VCaP (cell line): ENCODE data around the gene TFAP2E.

Experiments used
- H3K27ac ChIP-seq: fragments of 450-650 bp; 2 replicates; pipeline ENCODE4 v1.5.1; 2017
- CTCF ChIP-seq: fragments of 450-650 bp; conservative IDR thresholded peaks from 2 replicates; pipeline ENCODE4 v1.5.1; 2017; ENCODE audit warnings: mild to moderate bottlenecking, moderate library complexity

The TFAP2E gene

GRCh38 chr1:35605867-35606182, 32.7 kb downstream of the TFAP2E start:
- no peak for TF ChIP-seq CTCF
- no peak overlapping the region for H3K27ac ChIP-seq

- no peak for TF ChIP-seq CTCF
- no peak overlapping the region for H3K27ac ChIP-seq
Measured at GRCh38 chr1:35611655-35612054, 38.5 kb downstream of the TFAP2E start.

GRCh38 chr1:35615440-35615839, 42.3 kb downstream of the TFAP2E start:
- no peak for TF ChIP-seq CTCF
- H3K27ac ChIP-seq: no peak overlapping the region

- H3K27ac ChIP-seq: no peak overlapping the region
- no peak for TF ChIP-seq CTCF
Measured at GRCh38 chr1:35619237-35620121, 46.4 kb downstream of the TFAP2E start.

GRCh38 chr1:35622510-35623178, 49.5 kb downstream of the TFAP2E start:
- no peak for TF ChIP-seq CTCF
- no peak overlapping the region for H3K27ac ChIP-seq

GRCh38 chr1:35623832-35624231, 50.7 kb downstream of the TFAP2E start:
- H3K27ac ChIP-seq: no peak overlapping the region
- TF ChIP-seq CTCF: no peak

GRCh38 chr1:35629051-35629450, 55.9 kb downstream of the TFAP2E start:
- H3K27ac ChIP-seq: peak overlapping the region; percentile 51
- TF ChIP-seq CTCF: no peak
